GM18511 (cell line): ENCODE results near the gene RFTN1.

Experiments
- ATAC-seq: cut with Tn5 transposase; IDR thresholded peaks from one replicate; pipeline ENCODE4 v1.9.1; 2021; ENCODE audit warnings: mild to moderate bottlenecking, moderate library complexity; ENCODE audit not compliant: unreplicated experiment

The RFTN1 gene

DNA sequence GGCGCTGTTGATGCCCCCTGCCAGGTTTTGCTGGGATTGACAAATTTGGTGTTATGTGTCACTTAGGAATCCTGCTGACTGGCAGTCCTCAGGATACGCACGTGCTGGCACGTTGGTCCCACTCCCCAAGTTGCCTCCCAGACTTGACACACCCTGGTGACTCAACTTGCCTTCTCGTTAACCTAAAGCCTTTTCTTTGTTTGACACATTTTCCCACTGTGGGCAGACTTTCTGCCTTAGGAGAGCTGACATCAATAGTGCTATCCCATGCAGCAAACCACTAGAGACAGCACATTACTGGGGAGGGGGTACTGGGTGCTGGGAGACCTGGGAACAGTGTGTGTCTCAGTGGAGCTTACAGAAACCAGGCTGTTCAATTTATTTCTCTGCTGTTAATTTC is 144.2 kb downstream of the RFTN1 start:
- no peak for ATAC-seq

- ATAC-seq: no peak
Observed at GRCh38 chr3:16366581-16366980, 146.9 kb downstream of the RFTN1 start.

GRCh38 chr3:16365491-16366128 is 147.9 kb downstream of the RFTN1 start:
- ATAC-seq: no peak

GRCh38 chr3:16364963-16365362 is 148.5 kb downstream of the RFTN1 start:
- no peak for ATAC-seq

DNA sequence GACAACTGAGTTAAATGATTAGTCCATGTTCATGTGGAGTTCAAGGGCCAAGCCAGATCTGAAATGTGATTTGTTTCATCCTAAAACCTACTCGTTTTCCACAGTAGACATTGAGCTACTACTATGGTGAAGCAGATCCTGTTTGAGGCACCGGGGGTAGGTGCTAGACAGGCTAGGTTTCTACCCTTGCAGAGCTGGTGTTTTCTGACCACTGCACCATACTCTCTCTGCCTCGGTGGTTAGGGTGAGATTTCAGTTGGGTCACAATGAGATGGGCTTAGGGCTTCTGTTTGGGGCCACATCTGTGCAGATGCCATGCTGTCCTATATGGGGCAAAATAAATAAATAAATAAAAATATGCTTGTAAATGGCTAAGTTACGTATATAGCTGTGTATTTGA is 149.2 kb downstream of the RFTN1 start:
- no peak for ATAC-seq

- no peak for ATAC-seq
Observed at GRCh38 chr3:16363636-16364035, 149.9 kb downstream of the RFTN1 start.

DNA sequence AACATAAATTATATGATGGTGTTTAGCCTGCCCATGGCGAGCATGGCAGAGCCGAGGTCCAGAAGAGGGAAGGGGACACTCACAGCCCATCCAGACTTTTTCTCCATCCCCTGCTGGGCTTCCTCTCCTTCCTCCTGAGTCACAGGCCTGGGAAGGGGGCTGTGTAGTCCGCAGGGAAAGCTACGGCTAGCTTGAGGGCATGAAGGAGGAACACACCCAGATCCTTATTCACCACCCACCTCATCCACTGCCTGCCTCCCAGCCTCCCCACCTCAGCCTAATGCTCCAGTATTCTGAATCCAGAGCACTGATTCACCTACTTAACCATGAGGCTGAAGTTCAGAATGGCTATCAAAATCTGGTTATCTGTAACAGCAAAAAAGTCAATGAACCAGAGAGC is 150.7 kb downstream of the RFTN1 start:
- no peak for ATAC-seq

DNA sequence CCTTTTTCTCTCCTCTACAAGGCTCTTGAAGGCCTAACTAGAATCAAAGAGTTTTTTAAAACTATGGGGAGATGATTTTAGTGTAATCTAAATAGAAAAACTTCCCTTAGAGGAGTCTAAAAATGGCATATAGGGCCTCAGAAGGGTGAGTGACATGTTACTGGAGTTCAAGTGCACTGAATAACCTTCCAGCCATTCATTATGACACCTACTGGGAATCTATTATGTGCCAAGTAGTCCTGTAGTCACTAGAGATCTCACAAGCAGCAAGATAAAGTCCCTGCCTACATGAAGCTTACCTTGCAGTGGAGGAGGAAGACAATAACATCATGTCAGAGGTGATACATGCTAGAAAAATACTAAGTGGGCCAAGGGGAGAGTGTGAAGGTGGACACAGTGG is 152.4 kb downstream of the RFTN1 start:
- ATAC-seq: no peak

DNA sequence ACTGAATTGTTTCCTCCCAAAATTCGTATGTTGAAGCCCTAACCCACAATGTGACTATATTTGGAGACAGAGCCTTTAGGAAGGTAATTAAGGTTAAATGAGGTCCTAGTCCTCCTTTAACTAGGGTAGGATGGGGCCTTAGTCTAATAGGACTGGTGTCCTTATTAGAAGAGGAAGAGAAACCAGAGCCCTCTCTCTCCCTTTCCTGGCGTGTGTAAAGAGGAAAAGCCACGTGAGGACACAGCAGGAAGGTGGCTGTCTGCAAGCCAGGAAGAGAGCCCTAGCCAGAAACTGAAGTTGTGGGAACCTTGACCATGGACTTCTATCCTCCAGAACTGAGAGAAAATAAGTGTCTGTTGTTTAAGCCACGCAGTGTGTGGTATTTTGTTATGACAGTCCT is 154.2 kb downstream of the RFTN1 start:
- ATAC-seq: no peak

DNA sequence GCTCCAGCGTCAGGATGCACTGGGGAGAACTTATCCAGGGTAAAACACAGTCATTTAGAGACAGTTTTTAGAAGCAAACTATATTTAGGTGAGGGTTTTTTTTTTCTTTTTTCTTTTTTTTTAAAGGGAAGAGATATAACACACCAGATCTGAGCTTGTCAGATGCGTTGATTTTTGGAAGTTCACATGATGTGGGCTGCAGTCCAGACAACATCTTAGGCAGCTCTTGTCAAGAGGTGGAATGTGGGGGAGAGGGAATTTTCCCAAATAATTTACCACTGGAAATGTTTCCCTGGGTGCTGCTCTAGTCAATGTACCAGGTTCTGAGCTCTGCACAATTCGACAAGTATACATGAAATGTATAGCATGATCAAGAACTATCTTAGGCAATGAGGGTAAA is 155.2 kb downstream of the RFTN1 start:
- no peak for ATAC-seq

DNA sequence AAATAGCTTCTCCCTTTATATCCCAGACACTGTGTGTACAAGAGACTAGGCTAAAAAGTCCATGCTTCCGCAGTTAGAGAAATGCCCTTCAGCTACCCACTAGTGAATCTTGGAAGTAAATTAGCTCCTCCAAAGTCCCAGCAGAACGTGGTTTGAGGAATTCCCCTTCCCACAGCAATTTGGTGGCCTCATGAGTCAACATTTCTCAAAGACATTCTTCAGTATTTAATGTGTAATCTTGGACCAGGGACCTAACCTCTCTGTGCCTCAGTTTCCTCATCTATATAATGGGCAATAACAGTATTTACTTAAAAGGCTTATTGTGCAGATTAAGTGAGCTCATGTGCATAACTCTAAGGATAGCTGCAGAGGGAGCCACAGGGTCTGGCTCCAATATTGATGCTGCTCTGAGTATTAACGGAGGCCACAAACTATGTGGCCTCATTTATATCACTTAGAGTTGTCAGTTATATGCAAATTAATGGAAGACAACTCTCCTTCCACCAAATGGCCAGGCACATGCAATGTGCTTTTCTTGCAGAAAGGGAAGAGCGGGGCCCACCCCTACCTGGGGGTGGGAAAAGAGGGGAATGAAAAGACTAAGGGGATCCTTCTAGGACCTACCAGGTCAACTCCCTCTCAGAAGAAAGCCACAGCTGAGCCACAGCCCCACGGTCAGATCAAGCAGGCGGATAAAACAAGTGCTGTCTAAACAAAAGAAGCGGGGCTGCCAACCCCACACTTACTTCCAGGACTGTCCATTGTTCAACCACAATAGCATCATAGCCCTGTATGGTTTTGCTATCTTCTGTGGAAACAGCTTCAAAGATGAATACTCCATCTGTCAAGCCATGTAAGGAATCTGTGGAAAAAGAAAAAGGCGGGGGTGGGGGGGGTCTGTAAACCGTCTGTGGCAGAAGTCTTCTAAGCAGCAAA is 156.0 kb downstream of the RFTN1 start:
- no peak for ATAC-seq

DNA sequence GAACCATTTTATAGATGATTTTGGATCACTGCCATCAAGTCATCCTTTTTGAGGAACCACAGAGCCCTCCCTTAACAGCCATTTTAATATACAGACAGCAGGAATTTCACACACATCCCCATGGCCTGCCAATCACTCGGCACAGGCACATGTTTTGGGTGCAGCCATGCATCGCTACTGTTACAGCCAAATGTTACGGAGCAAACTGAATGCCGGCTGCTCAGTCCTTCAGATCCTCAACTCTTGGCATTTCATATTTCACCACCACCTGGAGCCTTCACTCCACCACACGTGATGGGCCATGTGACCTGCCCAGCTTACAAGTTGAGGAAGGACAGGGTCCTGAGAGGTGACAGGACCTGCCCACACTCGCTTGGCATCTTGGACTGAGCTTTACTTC is 157.7 kb downstream of the RFTN1 start:
- no peak for ATAC-seq

DNA sequence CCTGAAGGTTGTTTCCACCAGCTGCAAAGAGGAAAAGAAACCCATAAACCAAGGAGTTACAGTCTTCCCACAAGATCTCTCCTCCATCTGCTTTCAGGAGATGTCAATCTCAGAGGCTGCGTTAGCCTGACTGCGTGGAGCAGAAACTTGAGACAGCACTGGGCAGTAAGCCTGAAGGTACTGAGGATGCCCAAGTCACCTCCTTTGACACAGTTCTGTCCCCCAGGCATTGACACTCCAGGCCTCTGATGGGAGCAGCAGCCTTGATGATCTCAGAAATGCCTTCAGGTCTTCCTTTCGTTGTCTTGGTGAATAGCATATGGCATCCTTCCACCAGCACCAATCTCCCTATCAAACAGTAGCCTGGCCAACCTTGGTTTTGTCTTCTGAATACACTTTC is 159.2 kb downstream of the RFTN1 start:
- no peak for ATAC-seq

- ATAC-seq: no peak
Observed at GRCh38 chr3:16352428-16352827, 161.1 kb downstream of the RFTN1 start.

GRCh38 chr3:16350597-16351318 is 162.7 kb downstream of the RFTN1 start:
- ATAC-seq: no peak

GRCh38 chr3:16349986-16350596 is 163.4 kb downstream of the RFTN1 start:
- no peak for ATAC-seq

DNA sequence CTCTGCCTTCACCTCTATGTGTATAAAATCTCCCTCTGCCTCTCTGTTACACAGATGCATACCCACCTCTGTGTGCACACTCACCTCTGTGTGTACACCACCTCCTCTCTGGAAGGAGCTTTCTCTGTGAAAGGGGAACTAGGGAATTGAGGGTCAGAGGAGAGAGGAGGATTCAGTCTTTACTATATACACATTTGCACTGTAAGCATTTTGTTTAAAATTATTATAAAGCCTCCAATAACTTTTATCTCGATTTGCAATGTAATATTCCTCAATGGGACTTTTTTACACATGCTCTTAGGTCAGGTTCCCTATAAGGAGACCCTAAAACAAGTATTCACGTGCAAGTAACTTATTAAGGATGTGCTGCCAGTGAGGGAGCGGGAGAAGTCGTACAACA is 166.0 kb downstream of the RFTN1 start:
- ATAC-seq: no peak

- no peak for ATAC-seq
Observed at GRCh38 chr3:16346413-16347081, 167.0 kb downstream of the RFTN1 start.

GRCh38 chr3:16343101-16343500 is 170.4 kb downstream of the RFTN1 start:
- ATAC-seq: no peak

GRCh38 chr3:16338999-16339398 is 174.5 kb downstream of the RFTN1 start:
- ATAC-seq: peak; percentile 54
